Vagina (tissue), 2 donors: ENCODE results near the gene NCOA3. TPM values are rescaled to one million over a fixed set of nuclear protein-coding genes. Genes with fewer than 3 reads are reported as not detected.
"Not testable (repeated sequence)": the region's sequence is repeated elsewhere in the genome, so short reads cannot be mapped to it uniquely, and the experiment has no call there.

Source experiments
- DNase-seq, 2 donors: peaks; one replicate each; pipeline ENCODE4 v3.0.0-alpha.2; 2017; ENCODE audit errors: extremely low spot score in 2 of 2
- H3K27ac ChIP-seq: fragments of 200-600 bp; sonication (generic); one replicate; pipeline ENCODE4 v1.5.1; 2019
- H3K27me3 ChIP-seq: fragments of 200-600 bp; sonication (generic); one replicate; pipeline ENCODE4 v1.5.1; 2019
- H3K36me3 ChIP-seq, 2 donors: fragments of 200-600 bp; sonication (generic); one replicate each; pipeline ENCODE4 v1.5.1; 2017 to 2019
- H3K4me1 ChIP-seq: fragments of 200-600 bp; sonication (generic); one replicate; pipeline ENCODE4 v1.5.1; 2019
- H3K4me3 ChIP-seq, 2 donors: fragments of 200-600 bp; sonication (generic); 1 replicate in 1 of 2; 2 replicates in 1 of 2; pipeline ENCODE4 v1.5.1; 2016 to 2019
- H3K9me3 ChIP-seq: fragments of 200-600 bp; sonication (generic); one replicate; pipeline ENCODE4 v1.5.1; 2019
- CTCF ChIP-seq, 3 experiments: fragments of 450-650 bp in 2 of 3; fragments of 200-600 bp in 1 of 3; sonication (generic) in 1 of 3; IDR thresholded peaks; one replicate each; pipeline ENCODE4 v1.5.1; 2017 to 2019; ENCODE audit warnings: antibody characterized with exemption in 3 of 3, mild to moderate bottlenecking in 2 of 3, moderate library complexity in 2 of 3
- POLR2A ChIP-seq, 2 donors: fragments of 450-650 bp; IDR thresholded peaks; one replicate each; pipeline ENCODE4 v1.6.1; 2017; ENCODE audit warnings: antibody characterized with exemption in 2 of 2, mild to moderate bottlenecking in 2 of 2, moderate library complexity in 2 of 2
- POLR2AphosphoS5 ChIP-seq, 2 donors: sonication (generic); formaldehyde crosslinking; IDR thresholded peaks; one replicate each; pipeline ENCODE4 v1.9.0; 2017; ENCODE audit warnings: antibody characterized with exemption in 2 of 2, mild to moderate bottlenecking in 2 of 2, low read depth in 1 of 2; ENCODE audit not compliant: insufficient read depth in 1 of 2
- intact Hi-C: fragments of 100-400 bp; cut with DNase I; formaldehyde crosslinking; loops from one replicate; pipeline ENCODE4 v1.15.1; 2023
- total RNA-seq: library from RNA; depleted of rRNA; stranded (reverse); fragments of >200 nt; gene quantifications from one replicate; pipeline ENCODE4 v1.2.3, GENCODE V29; 2016

NCOA3 gene
- total RNA-seq, 1 donor from 2014 or later, result 47.1 TPM

DNA sequence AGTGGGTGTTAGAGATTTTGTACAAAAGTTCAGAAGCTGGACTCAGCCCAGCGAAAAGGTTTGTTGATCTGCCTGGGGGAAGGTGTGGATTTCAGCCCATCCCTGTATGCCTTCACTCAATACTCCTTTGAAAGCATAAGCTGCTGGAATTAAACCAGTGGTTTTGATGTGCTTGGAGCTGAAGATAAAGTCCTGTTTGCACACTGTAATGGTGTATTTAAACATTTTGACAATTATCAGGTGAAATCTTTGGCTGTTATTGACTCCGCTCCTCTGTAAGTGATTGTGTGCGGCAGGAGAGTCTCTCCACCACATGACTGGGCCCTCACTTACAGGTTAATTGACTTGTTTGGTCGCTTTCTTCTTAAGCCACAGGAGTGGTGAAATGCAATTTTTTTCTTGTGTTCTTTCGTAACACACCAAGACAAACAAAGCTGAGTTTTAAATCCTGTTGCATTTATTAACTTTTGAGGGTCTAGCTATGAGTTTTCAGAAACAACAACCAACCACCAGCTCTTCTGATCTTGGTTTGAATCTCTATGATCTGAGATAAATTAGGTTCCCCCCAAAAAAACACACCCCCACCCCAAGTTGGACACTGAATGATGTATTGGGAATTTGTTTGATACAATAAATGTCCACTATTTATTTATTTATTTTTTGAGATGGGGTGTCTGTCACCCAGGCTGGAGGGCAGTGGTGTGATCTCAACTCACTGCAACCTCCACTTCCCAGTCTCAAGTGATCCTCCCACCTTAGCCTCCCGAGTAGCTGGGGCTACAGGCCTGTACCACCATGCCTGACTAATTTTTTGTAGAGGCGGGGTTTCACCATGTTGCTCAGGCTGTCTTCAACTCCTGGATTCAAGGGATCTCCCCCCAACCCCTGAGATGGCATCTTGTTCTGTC, 46.3 kb upstream of the NCOA3 start:
- H3K9me3 ChIP-seq, result no peaks in the 10 kb centered on the region
- no peaks in the 10 kb centered on the region for H3K36me3 ChIP-seq
- no peak overlapping the region for H3K27ac ChIP-seq
- no peak for TF ChIP-seq POLR2A (IDR thresholded peaks at IDR 0.05)
- TF ChIP-seq POLR2AphosphoS5 (IDR thresholded peaks at IDR 0.05; ENCODE audit: insufficient read depth in 1 of 2, low read depth in 1 of 2), result peak in 1 of 2 donors; percentile 7
- TF ChIP-seq CTCF (IDR thresholded peaks at IDR 0.05), result no peak
- no peaks in the 10 kb centered on the region for H3K27me3 ChIP-seq
- H3K4me3 ChIP-seq, result no peak overlapping the region
- intact Hi-C loops, result no loop called here
- DNase-seq, result no peak
- peaks cover 5% of the 10 kb centered on the region for H3K4me1 ChIP-seq

- Histone ChIP-seq H3K27ac (no peak overlapping the region), H3K4me1 (peaks cover 5% of the 10 kb centered on the region), H3K9me3 (no peaks in the 10 kb centered on the region), H3K36me3 (no peaks in the 10 kb centered on the region), H3K4me3 (no peak overlapping the region), H3K27me3 (no peaks in the 10 kb centered on the region)
- intact Hi-C loops, result no loop called here
- DNase-seq, result no peak
- TF ChIP-seq CTCF (IDR thresholded peaks at IDR 0.05) (no peak), POLR2AphosphoS5 (IDR thresholded peaks at IDR 0.05; ENCODE audit: insufficient read depth in 1 of 2, low read depth in 1 of 2) (no peak), POLR2A (IDR thresholded peaks at IDR 0.05) (no peak)
Measured at GRCh38 chr20:47456041-47456537, 45.6 kb upstream of the NCOA3 start.

DNA sequence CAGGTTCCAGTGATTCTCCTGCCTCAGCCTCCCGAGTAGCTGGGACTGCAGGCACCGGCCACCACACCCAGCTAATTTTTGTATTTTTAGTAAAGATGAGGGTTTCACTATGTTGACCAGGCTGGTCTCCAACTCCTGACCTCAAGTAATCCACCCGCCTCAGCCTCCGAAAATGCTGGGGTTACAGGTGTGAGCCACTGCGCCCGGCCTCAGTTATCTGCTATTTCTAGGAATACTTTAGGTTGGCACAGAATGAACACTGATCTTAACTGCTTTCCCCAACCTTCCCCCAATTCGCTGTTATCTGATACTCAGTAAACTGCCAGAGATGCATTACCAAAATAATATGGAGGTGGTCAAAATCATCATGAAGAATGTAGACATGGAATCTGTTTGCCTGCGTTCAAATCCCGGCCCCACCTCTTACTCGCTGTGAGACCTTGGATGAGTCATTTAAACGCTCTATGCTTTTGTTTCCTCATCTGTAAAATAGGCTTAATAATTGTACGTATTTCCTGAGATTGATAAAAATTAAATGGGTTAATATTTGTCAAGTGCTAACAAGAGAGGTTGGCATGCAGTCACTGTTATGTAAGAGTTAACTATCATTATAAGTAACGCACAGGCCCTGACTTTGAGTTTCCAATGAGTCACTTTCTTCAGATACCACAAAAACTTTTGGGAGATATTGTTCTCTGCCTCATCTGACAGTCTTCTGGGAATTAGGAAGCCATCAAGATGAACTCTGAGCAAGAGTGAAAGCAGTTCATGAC, 44.5 kb upstream of the NCOA3 start:
- Histone ChIP-seq H3K9me3 (no peaks in the 10 kb centered on the region), H3K4me3 (no peak overlapping the region), H3K27ac (no peak overlapping the region), H3K4me1 (peaks cover 5% of the 10 kb centered on the region), H3K36me3 (no peaks in the 10 kb centered on the region), H3K27me3 (no peaks in the 10 kb centered on the region)
- intact Hi-C loops, result no loop called here
- DNase-seq, result no peak
- TF ChIP-seq CTCF (IDR thresholded peaks at IDR 0.05) (no peak), POLR2A (IDR thresholded peaks at IDR 0.05) (no peak), POLR2AphosphoS5 (IDR thresholded peaks at IDR 0.05; ENCODE audit: insufficient read depth in 1 of 2, low read depth in 1 of 2) (no peak)

GRCh38 chr20:47458280-47459050, 43.2 kb upstream of the NCOA3 start:
- H3K9me3 ChIP-seq, DNase-seq, H3K36me3 ChIP-seq, H3K27ac ChIP-seq, H3K27me3 ChIP-seq, H3K4me1 ChIP-seq, intact Hi-C loops, H3K4me3 ChIP-seq: not testable (repeated sequence)
